GM12892 (cell line): ENCODE data around the gene FLVCR2.

ENCODE experiments used
- DNase-seq: peaks from one replicate; pipeline ENCODE4 v3.0.0; 2011; ENCODE audit not compliant: insufficient read length
- FAIRE-seq: peaks from 2 replicates; lab custom pipeline; 2011; peaks lifted over from hg19 to GRCh38; lab: Jason Lieb, UNC
- POLR2A ChIP-seq: IDR thresholded peaks from 2 replicates; pipeline ENCODE4 v1.6.1; 2011; ENCODE audit warnings: low read depth, low read length, control low read depth
- POLR2AphosphoS5 ChIP-seq: IDR thresholded peaks from 2 replicates; pipeline ENCODE4 v1.6.1; 2011; ENCODE audit warnings: low read depth, low read length, control low read depth
- TAF1 ChIP-seq: IDR thresholded peaks from 2 replicates; pipeline ENCODE4 v1.6.1; 2011; ENCODE audit warnings: low read depth, mild to moderate bottlenecking, control low read depth, low read length, borderline replicate concordance

The FLVCR2 gene

DNA sequence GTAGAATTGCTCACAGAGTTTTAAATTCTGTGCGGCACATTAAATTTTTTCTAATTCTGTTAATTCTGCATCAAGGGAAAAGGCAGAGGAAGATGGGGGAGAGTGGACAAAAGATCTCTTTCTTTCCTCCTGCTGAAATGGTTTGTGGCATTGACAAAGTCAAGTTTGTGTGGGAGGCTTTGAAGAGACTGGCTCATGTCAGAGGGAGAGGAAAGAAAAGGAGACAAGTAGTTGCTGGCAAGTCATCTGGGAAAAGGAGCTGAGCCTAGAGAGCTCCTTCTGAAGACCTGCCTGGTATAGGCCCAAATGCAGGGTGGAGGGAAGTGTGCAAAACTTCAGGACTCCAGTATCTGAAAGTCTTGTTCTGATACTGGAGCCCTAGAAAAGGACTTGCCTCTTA lies 119.0 kb downstream of the FLVCR2 start:
- no peak for DNase-seq
- FAIRE-seq: no peak
- TF ChIP-seq POLR2AphosphoS5 (no peak), POLR2A (no peak), TAF1 (no peak)
